Effector memory CD4-positive, alpha-beta T cell (primary cell): ENCODE measurements around the gene HIPK1.

Experiments used
- DNase-seq, 3 donors: peaks; one replicate each; pipeline ENCODE4 v3.0.0-alpha.2; 2020
- H3K27ac ChIP-seq: 2 replicates; pipeline ENCODE4 v1.7.0; 2013; ENCODE audit warnings: mild to moderate bottlenecking, low read length, moderate library complexity; ENCODE audit not compliant: insufficient read depth, poor library complexity, severe bottlenecking
- H3K27me3 ChIP-seq: replicated peaks from 2 replicates; pipeline ENCODE4 v1.7.0; 2013; ENCODE audit warnings: mild to moderate bottlenecking, low read length; ENCODE audit not compliant: insufficient read depth, control insufficient read depth, poor library complexity, severe bottlenecking
- H3K36me3 ChIP-seq: 2 replicates; pipeline ENCODE4 v1.7.0; 2013; ENCODE audit warnings: mild to moderate bottlenecking, low read length, moderate library complexity; ENCODE audit not compliant: control insufficient read depth, insufficient read depth
- H3K4me1 ChIP-seq: 2 replicates; pipeline ENCODE4 v1.7.0; 2013; ENCODE audit warnings: low read length, mild to moderate bottlenecking; ENCODE audit not compliant: control insufficient read depth, insufficient read depth, poor library complexity, severe bottlenecking
- H3K4me3 ChIP-seq: 2 replicates; pipeline ENCODE4 v1.7.0; 2013; ENCODE audit warnings: low read length, low read depth, mild to moderate bottlenecking; ENCODE audit not compliant: insufficient read depth, poor library complexity, severe bottlenecking
- H3K9me3 ChIP-seq: 2 replicates; pipeline ENCODE4 v1.7.0; 2013; ENCODE audit warnings: mild to moderate bottlenecking, low read length, moderate library complexity; ENCODE audit not compliant: control insufficient read depth

The HIPK1 gene

GRCh38 chr1:113913312-113913668 lies 15.8 kb upstream of the HIPK1 start:
- no peaks in the 10 kb centered on the region for H3K27me3 ChIP-seq
- no peak for DNase-seq
- peaks cover 18% of the 10 kb centered on the region for H3K36me3 ChIP-seq
- H3K9me3 ChIP-seq = no peaks in the 10 kb centered on the region
- no peak overlapping the region for H3K4me3 ChIP-seq
- H3K4me1 ChIP-seq = no peaks in the 10 kb centered on the region
- H3K27ac ChIP-seq = no peak overlapping the region

GRCh38 chr1:113913887-113914664 lies 15.0 kb upstream of the HIPK1 start:
- H3K4me3 ChIP-seq = no peak overlapping the region
- no peaks in the 10 kb centered on the region for H3K27me3 ChIP-seq
- H3K27ac ChIP-seq = no peak overlapping the region
- no peak for DNase-seq
- no peaks in the 10 kb centered on the region for H3K9me3 ChIP-seq
- H3K4me1 ChIP-seq = no peaks in the 10 kb centered on the region
- peaks cover 12% of the 10 kb centered on the region for H3K36me3 ChIP-seq

GRCh38 chr1:113916974-113917373 lies 12.2 kb upstream of the HIPK1 start:
- DNase-seq = no peak
- Histone ChIP-seq H3K36me3 (peaks cover 1% of the 10 kb centered on the region), H3K9me3 (no peaks in the 10 kb centered on the region), H3K4me1 (no peaks in the 10 kb centered on the region), H3K27me3 (no peaks in the 10 kb centered on the region), H3K27ac (no peak overlapping the region), H3K4me3 (no peak overlapping the region)

- no peak overlapping the region for H3K4me3 ChIP-seq
- DNase-seq = no peak
- H3K27ac ChIP-seq = no peak overlapping the region
- H3K4me1 ChIP-seq = no peaks in the 10 kb centered on the region
- H3K9me3 ChIP-seq = no peaks in the 10 kb centered on the region
- H3K27me3 ChIP-seq = no peaks in the 10 kb centered on the region
- H3K36me3 ChIP-seq = no peaks in the 10 kb centered on the region
These were observed 11.6 kb upstream of the HIPK1 start for GRCh38 chr1:113917400-113918082.

- H3K36me3 ChIP-seq = no peaks in the 10 kb centered on the region
- H3K27ac ChIP-seq = no peak overlapping the region
- no peaks in the 10 kb centered on the region for H3K27me3 ChIP-seq
- no peak overlapping the region for H3K4me3 ChIP-seq
- H3K9me3 ChIP-seq = no peaks in the 10 kb centered on the region
- no peaks in the 10 kb centered on the region for H3K4me1 ChIP-seq
- no peak for DNase-seq
These were observed 10.9 kb upstream of the HIPK1 start for GRCh38 chr1:113918243-113918642.

- no peaks in the 10 kb centered on the region for H3K36me3 ChIP-seq
- no peaks in the 10 kb centered on the region for H3K4me1 ChIP-seq
- no peak for DNase-seq
- no peaks in the 10 kb centered on the region for H3K27me3 ChIP-seq
- H3K4me3 ChIP-seq = no peak overlapping the region
- H3K9me3 ChIP-seq = no peaks in the 10 kb centered on the region
- no peak overlapping the region for H3K27ac ChIP-seq
These were observed 6.2 kb upstream of the HIPK1 start for GRCh38 chr1:113922957-113923356.

- H3K36me3 ChIP-seq = no peaks in the 10 kb centered on the region
These were observed 4.7 kb upstream of the HIPK1 start for GRCh38 chr1:113924473-113924872.

GRCh38 chr1:113928187-113928930 lies 765 bp upstream of the HIPK1 start:
- Histone ChIP-seq H3K4me3 (peak overlapping the region; percentile 86), H3K4me1 (peaks cover 25% of the 10 kb centered on the region), H3K36me3 (no peaks in the 10 kb centered on the region), H3K27ac (peak overlapping the region; percentile 98), H3K9me3 (no peaks in the 10 kb centered on the region), H3K27me3 (no peaks in the 10 kb centered on the region)
- DNase-seq = no peak

More at GRCh38 chr1:113924473-113924872, 4.7 kb upstream of the HIPK1 start:
- Histone ChIP-seq H3K27ac (no peak overlapping the region), H3K4me3 (no peak overlapping the region), H3K27me3 (no peaks in the 10 kb centered on the region), H3K4me1 (peaks cover 8% of the 10 kb centered on the region), H3K9me3 (no peaks in the 10 kb centered on the region)
- DNase-seq = no peak

- Histone ChIP-seq H3K27me3 (no peaks in the 10 kb centered on the region), H3K4me3 (peak overlapping the region; percentile 86), H3K27ac (peak overlapping the region; percentile 98), H3K9me3 (no peaks in the 10 kb centered on the region), H3K4me1 (peaks cover 39% of the 10 kb centered on the region), H3K36me3 (no peaks in the 10 kb centered on the region)
- peak; percentile 71 to 78 (median 74) for DNase-seq
These were observed 800 bp downstream of the HIPK1 start for GRCh38 chr1:113929750-113930498.
